GM04503 (cell line): Measurements from ENCODE around the gene MAPK11.

Experiments
- DNase-seq: peaks from one replicate; pipeline ENCODE4 v3.0.0-alpha.2; 2012; ENCODE audit warnings: low read depth

MAPK11 gene

GRCh38 chr22:50224071-50224470, 46.1 kb downstream of the MAPK11 start:
- DNase-seq, result no peak

GRCh38 chr22:50222508-50222907, 47.7 kb downstream of the MAPK11 start:
- DNase-seq, result no peak

- no peak for DNase-seq
These were observed 48.5 kb downstream of the MAPK11 start for GRCh38 chr22:50221410-50222300.

DNA sequence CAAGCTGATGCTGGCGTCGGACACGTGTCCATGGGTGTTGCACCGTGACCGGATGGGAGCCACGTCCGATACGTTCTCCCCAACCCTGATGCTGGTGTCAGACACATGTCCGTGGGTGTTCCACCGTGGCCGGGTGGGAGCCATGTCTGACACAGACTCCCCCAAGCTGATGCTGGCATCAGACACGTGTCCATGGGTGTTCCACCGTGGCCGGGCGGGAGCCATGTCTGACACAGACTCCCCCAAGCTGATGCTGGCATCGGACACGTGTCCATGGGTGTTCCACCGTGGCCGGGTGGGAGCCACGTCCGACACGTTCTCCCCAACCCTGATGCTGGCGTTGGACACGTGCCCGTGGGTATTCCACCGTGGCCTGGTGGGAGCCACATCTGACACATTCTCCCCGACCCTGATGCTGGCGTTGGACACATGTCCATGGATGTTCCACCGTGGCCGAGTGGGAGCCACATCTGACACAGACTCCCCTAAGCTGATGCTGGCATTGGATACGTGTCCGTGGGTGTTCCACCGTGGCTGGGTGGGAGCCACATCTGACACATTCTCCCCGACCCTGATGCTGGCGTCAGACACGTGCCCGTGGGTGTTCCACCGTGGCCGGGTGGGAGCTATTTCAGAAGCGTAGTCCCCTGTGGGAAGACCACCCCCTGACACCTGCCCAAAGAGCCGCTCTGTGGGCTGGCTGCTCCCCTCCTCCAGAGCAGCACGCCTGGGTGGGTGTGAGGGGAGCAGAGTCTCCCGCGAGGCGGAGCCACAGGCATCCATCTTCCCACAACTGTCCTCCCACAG, 49.4 kb downstream of the MAPK11 start:
- no peak for DNase-seq

GRCh38 chr22:50219800-50220602, 50.2 kb downstream of the MAPK11 start:
- DNase-seq, result no peak

DNA sequence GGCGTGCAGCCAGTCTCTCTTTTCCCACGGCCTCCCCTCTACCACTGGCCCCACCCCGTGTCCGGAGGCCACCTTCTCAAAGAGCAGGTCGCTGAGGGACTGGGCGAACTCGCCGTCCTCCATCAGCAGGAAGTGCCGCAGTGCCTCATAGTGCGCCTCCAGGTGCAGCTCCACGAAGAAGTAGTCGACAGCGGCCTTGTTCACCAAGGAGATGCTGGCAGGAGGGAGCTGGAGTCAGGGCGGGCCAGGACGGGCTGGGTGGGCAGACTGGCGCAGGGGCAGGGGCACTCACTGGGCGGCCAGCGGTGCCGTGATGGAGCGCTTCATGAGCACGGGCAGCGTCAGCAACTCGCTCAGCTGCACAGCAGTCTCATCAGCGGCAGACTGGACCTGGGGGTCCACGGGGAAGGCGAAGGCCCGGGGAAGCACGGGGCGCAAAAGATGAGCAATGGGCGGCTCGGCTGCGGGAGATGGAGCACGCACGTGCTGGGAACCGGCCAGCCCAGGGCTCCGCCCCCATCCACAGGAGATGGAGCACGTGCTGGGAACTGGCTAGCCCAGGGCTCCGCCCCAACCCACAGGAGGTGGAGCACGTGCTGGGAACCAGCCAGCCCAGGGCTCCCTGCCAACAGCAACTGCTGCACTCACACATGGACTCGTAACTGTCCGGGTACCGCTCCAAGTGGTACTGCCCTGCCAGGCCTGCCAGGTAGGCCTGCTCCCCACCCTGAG, 51.0 kb downstream of the MAPK11 start:
- DNase-seq, result no peak

- no peak for DNase-seq
These were observed 51.8 kb downstream of the MAPK11 start for GRCh38 chr22:50218153-50218995.

DNA sequence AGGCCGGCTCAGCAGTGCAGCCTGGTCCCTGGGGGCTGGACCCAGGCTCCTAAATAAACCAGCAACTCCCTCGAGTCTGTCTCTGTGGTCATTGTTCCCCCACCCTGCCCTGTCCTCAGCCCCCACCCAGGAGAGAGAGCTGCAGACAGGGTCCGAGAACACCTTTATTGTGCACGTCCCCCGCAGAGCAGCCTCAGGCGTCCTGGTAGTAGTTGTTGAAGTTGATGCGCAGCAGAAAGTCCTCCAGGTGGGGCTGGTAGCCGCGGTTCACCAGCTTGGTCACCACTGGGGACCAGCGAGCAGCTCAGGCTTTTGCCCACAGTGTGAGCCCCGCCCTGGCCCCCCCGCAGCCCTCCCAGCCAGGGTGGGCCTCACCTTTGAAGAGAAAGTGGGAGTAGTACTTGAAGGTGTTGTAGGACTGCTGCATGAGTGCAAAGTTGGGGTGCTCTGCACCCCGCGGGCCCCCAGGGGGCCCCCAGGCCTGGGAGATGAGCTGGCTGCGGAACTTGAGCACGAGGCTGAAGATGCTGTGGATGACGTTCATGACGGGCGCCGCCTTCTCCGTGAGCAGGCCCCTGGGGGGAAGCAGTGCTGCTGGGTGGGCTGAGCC, 52.5 kb downstream of the MAPK11 start:
- no peak for DNase-seq

GRCh38 chr22:50216684-50217520, 53.3 kb downstream of the MAPK11 start:
- DNase-seq, result no peak

- no peak for DNase-seq
These were observed 54.0 kb downstream of the MAPK11 start for GRCh38 chr22:50216055-50216683.

- DNase-seq, result no peak
These were observed 54.7 kb downstream of the MAPK11 start for GRCh38 chr22:50215297-50216054.
